Measurements from ENCODE around the gene SECISBP2L. TPM values are rescaled to one million over a fixed set of nuclear protein-coding genes. Genes with fewer than 3 reads are reported as not detected.

SECISBP2L gene
- total and polyA plus RNA-seq, 10 of the 15 experiments (the other 5 are each of a cell fraction or from before 2014, with no cell fraction given): 1.4 to 24.2 (median 10.4) TPM

- TF ChIP-seq PAX8 (IDR thresholded peaks at IDR 0.05): no peak
- no peak for TF ChIP-seq HDAC6 (IDR thresholded peaks at IDR 0.05; ENCODE audit: unreplicated experiment)
- TF ChIP-seq ESRRA (IDR thresholded peaks at IDR 0.05; ENCODE audit: low read length): no peak
- TF ChIP-seq YBX1 (IDR thresholded peaks at IDR 0.05): no peak
- TF ChIP-seq TCF12 (IDR thresholded peaks at IDR 0.05; ENCODE audit: low read depth, low read length): peak; percentile 85
- TF ChIP-seq SPI1 (IDR thresholded peaks at IDR 0.05; ENCODE audit: borderline replicate concordance, insufficient read depth, low read depth, low read length): peak; percentile 61; the same call in 1 of the 2 replicates
- TF ChIP-seq TAF1 (IDR thresholded peaks at IDR 0.05; ENCODE audit: borderline replicate concordance, low read depth, low read length): no peak
- TF ChIP-seq MTA2 (IDR thresholded peaks at IDR 0.05; ENCODE audit: low read depth): 0 out of 2 replicates have a peak, but pooled peaks have one; percentile 14
- TF ChIP-seq EZH2 (IDR thresholded peaks at IDR 0.05; ENCODE audit: borderline replicate concordance, control insufficient read depth, low read depth, low read length): no peak
- 0 out of 2 replicates have a peak, but pooled peaks have one; percentile 19 for TF ChIP-seq CREM (IDR thresholded peaks at IDR 0.05; ENCODE audit: low read depth)
- 0 out of 2 replicates have a peak, but pooled peaks have one; percentile 12 for TF ChIP-seq NR2F1 (conservative IDR thresholded peaks at IDR 0.05)
- TF ChIP-seq BCL3 (IDR thresholded peaks at IDR 0.05; ENCODE audit: borderline replicate concordance, insufficient read depth, low read depth, low read length, poor library complexity, severe bottlenecking): no peak
- TF ChIP-seq RUNX3 (IDR thresholded peaks at IDR 0.05; ENCODE audit: low read length): peak; percentile 82
- TF ChIP-seq IRF4 (IDR thresholded peaks at IDR 0.05; ENCODE audit: low read depth, low read length): no peak
- TF ChIP-seq NBN (IDR thresholded peaks at IDR 0.05): no peak
- no peak for TF ChIP-seq KLF5 (IDR thresholded peaks at IDR 0.05; ENCODE audit: partially characterized antibody)
- no peak for TF ChIP-seq USF1 (IDR thresholded peaks at IDR 0.05; ENCODE audit: borderline replicate concordance, extremely low read length, insufficient read depth, low read depth, low read length)
- TF ChIP-seq RELB (IDR thresholded peaks at IDR 0.05; ENCODE audit: low read depth): no peak
- TF ChIP-seq SKIL (IDR thresholded peaks at IDR 0.05; ENCODE audit: low read depth, poor library complexity, severe bottlenecking): no peak
- peak; percentile 51; the same call in 1 of the 2 replicates for TF ChIP-seq CBFB (IDR thresholded peaks at IDR 0.05; ENCODE audit: low read depth)
- TF ChIP-seq MEF2A (IDR thresholded peaks at IDR 0.05; ENCODE audit: insufficient read depth, low read depth, low read length): no peak
- TF ChIP-seq RFX5 (IDR thresholded peaks at IDR 0.05; ENCODE audit: low read depth, low read length): no peak
- no peak for TF ChIP-seq IKZF1 (conservative IDR thresholded peaks at IDR 0.05)
- no peak for TF ChIP-seq FOXM1 (IDR thresholded peaks at IDR 0.05; ENCODE audit: low read depth, low read length)
- TF ChIP-seq ZNF384 (IDR thresholded peaks at IDR 0.05; ENCODE audit: borderline replicate concordance, low read depth, low read length): no peak
- no peak for TF ChIP-seq MTA3 (IDR thresholded peaks at IDR 0.05; ENCODE audit: borderline replicate concordance, low read length)
These were observed 79.5 kb downstream of the SECISBP2L start (continued) for GRCh38 chr15:48966595-48967301.

All from GM12878 (cell line).